ENCODE data around the gene CDC27. TPM values are rescaled to one million over a fixed set of nuclear protein-coding genes. Genes with fewer than 3 reads are reported as not detected.

Gene CDC27
- polyA plus RNA-seq, 1 donor (not counting 4 experiments of a cell fraction or from before 2014, with no cell fraction given), result 95.6 TPM

DNA sequence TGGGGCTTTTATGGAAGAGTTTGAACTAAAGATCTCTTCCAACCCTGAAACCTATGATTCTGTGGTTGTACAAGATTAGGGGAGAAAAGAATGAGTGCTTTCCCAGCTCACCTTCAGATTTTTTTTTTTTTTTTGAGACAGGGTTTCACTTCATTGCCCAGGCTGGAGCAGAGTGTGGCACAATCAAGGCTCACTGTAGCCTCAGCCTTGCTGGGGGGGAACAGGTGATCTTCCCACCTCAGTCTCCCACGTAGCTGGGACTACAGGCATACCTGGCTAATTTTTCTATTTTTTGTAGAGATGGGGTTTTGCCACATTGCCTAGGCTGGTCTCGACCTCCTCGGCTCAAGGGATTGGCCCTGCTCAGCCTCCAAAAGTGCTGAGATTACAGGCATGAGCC is 42.8 kb upstream of the CDC27 start:
- H3K27me3 ChIP-seq (ENCODE audit: control insufficient read depth, extremely low read depth, insufficient read depth, low read length), result peaks cover 9% of the 10 kb centered on the region
- H3K9me3 ChIP-seq (ENCODE audit: control insufficient read depth, low read depth, low read length), result no peaks in the 10 kb centered on the region
- dilution Hi-C loops (cut with MboI; ENCODE audit: extremely low pct_ligation_motif_present, low sequenced_read_pairs), result no loop called here
- no peak overlapping the region for H3K4me2 ChIP-seq (ENCODE audit: control insufficient read depth, extremely low read depth, insufficient read depth, low read depth, low read length)
- no peaks in the 10 kb centered on the region for H3K36me3 ChIP-seq (ENCODE audit: control insufficient read depth in 2 of 2, extremely low read depth in 1 of 2, insufficient read depth in 2 of 2, low read length in 2 of 2)
- TF ChIP-seq, protein P1, sequence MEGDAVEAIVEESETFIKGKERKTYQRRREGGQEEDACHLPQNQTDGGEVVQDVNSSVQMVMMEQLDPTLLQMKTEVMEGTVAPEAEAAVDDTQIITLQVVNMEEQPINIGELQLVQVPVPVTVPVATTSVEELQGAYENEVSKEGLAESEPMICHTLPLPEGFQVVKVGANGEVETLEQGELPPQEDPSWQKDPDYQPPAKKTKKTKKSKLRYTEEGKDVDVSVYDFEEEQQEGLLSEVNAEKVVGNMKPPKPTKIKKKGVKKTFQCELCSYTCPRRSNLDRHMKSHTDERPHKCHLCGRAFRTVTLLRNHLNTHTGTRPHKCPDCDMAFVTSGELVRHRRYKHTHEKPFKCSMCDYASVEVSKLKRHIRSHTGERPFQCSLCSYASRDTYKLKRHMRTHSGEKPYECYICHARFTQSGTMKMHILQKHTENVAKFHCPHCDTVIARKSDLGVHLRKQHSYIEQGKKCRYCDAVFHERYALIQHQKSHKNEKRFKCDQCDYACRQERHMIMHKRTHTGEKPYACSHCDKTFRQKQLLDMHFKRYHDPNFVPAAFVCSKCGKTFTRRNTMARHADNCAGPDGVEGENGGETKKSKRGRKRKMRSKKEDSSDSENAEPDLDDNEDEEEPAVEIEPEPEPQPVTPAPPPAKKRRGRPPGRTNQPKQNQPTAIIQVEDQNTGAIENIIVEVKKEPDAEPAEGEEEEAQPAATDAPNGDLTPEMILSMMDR (optimal IDR thresholded peaks at IDR 0.05 in 1 of 3, IDR thresholded peaks at IDR 0.05 in 1 of 3, conservative IDR thresholded peaks at IDR 0.05 in 1 of 3; ENCODE audit: extremely low read depth in 1 of 3, insufficient read depth in 2 of 3, low read length in 3 of 3), result no peak
- no peak for TF ChIP-seq EZH2 (IDR thresholded peaks at IDR 0.05; ENCODE audit: low read length)
- no peak overlapping the region for H3K4me3 ChIP-seq (ENCODE audit: control insufficient read depth in 2 of 3, extremely low read depth in 1 of 3, insufficient read depth in 2 of 3, low read depth in 1 of 3, low read length in 3 of 3)
- DNase-seq (ENCODE audit: low read depth, low spot score), result no peak
- peaks cover 5% of the 10 kb centered on the region for H3K4me1 ChIP-seq (ENCODE audit: control insufficient read depth, extremely low read depth, insufficient read depth, low read length)
- H3K9ac ChIP-seq (ENCODE audit: control insufficient read depth, extremely low read depth, insufficient read depth, low read length), result no peak overlapping the region
- H3K27ac ChIP-seq (ENCODE audit: control insufficient read depth, insufficient read depth, low read length), result no peak overlapping the region
- no peaks in the 10 kb centered on the region for H3K9me1 ChIP-seq (ENCODE audit: control insufficient read depth, extremely low read depth, insufficient read depth, low read length)
- H4K20me1 ChIP-seq (ENCODE audit: control insufficient read depth, extremely low read depth, insufficient read depth, low read length), result no peaks in the 10 kb centered on the region
- FAIRE-seq, result no peak
- H2AFZ ChIP-seq (ENCODE audit: control insufficient read depth, low read length), result no peak overlapping the region
- H3K79me2 ChIP-seq (ENCODE audit: control insufficient read depth, insufficient read depth, low read length), result no peaks in the 10 kb centered on the region

DNA sequence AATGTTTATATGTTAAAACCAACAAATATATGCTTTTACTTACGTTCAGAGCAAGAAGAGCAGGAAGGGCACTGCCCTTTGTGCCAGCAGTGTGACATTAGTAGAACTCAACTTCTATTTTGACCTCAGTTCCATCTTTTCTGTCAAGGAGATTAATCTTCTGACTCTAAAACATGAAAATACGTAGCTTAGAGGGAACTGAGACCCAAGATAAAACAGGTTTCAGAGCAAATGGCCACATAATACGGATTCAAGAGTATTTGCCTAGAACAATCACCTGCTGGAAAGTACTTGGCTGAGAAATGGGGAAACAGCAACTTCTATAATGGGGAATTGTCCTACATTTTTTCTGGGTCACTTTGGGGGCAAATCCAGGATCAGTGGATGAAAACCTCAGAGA is 42.2 kb upstream of the CDC27 start:
- FAIRE-seq, result no peak

More for the DNA sequence above, 42.2 kb upstream of the CDC27 start:
- peaks cover 5% of the 10 kb centered on the region for H3K4me1 ChIP-seq (ENCODE audit: control insufficient read depth, extremely low read depth, insufficient read depth, low read length)
- H3K4me2 ChIP-seq (ENCODE audit: control insufficient read depth, extremely low read depth, insufficient read depth, low read depth, low read length), result no peak overlapping the region
- H3K9ac ChIP-seq (ENCODE audit: control insufficient read depth, extremely low read depth, insufficient read depth, low read length), result no peak overlapping the region
- H3K27ac ChIP-seq (ENCODE audit: control insufficient read depth, insufficient read depth, low read length), result no peak overlapping the region
- H2AFZ ChIP-seq (ENCODE audit: control insufficient read depth, low read length), result no peak overlapping the region
- H3K4me3 ChIP-seq (ENCODE audit: control insufficient read depth in 2 of 3, extremely low read depth in 1 of 3, insufficient read depth in 2 of 3, low read depth in 1 of 3, low read length in 3 of 3), result no peak overlapping the region
- DNase-seq (ENCODE audit: low read depth, low spot score), result no peak
- TF ChIP-seq, protein P1 (optimal IDR thresholded peaks at IDR 0.05 in 1 of 3, IDR thresholded peaks at IDR 0.05 in 1 of 3, conservative IDR thresholded peaks at IDR 0.05 in 1 of 3; ENCODE audit: extremely low read depth in 1 of 3, insufficient read depth in 2 of 3, low read length in 3 of 3), result no peak
- no peak for TF ChIP-seq EZH2 (IDR thresholded peaks at IDR 0.05; ENCODE audit: low read length)
- no peaks in the 10 kb centered on the region for H4K20me1 ChIP-seq (ENCODE audit: control insufficient read depth, extremely low read depth, insufficient read depth, low read length)
- peaks cover 9% of the 10 kb centered on the region for H3K27me3 ChIP-seq (ENCODE audit: control insufficient read depth, extremely low read depth, insufficient read depth, low read length)
- no peaks in the 10 kb centered on the region for H3K36me3 ChIP-seq (ENCODE audit: control insufficient read depth in 2 of 2, extremely low read depth in 1 of 2, insufficient read depth in 2 of 2, low read length in 2 of 2)
- no peaks in the 10 kb centered on the region for H3K9me3 ChIP-seq (ENCODE audit: control insufficient read depth, low read depth, low read length)
- H3K79me2 ChIP-seq (ENCODE audit: control insufficient read depth, insufficient read depth, low read length), result no peaks in the 10 kb centered on the region
- dilution Hi-C loops (cut with MboI; ENCODE audit: extremely low pct_ligation_motif_present, low sequenced_read_pairs), result no loop called here
- no peaks in the 10 kb centered on the region for H3K9me1 ChIP-seq (ENCODE audit: control insufficient read depth, extremely low read depth, insufficient read depth, low read length)

All from keratinocyte (primary cell).